Renal cortical epithelial cell (primary cell): ENCODE measurements around the gene NRXN2. TPM values are rescaled to one million over a fixed set of nuclear protein-coding genes. Genes with fewer than 3 reads are reported as not detected.
"Not testable (repeated sequence)": the region's sequence is repeated elsewhere in the genome, so short reads cannot be mapped to it uniquely, and the experiment has no call there.

Experiments used
- DNase-seq: peaks from one replicate; pipeline ENCODE4 v3.0.0-alpha.2; 2011; ENCODE audit warnings: low read depth
- total RNA-seq: library from RNA; depleted of rRNA; stranded (reverse); fragments of >200 nt; gene quantifications from 2 replicates; pipeline ENCODE4 v1.2.3, GENCODE V29; 2014

Gene NRXN2
- total RNA-seq, 1 donor from 2014 or later: under 0.01 TPM

- DNase-seq: no peak
Measured at GRCh38 chr11:64721359-64721699, 1.7 kb downstream of the NRXN2 start.

DNA sequence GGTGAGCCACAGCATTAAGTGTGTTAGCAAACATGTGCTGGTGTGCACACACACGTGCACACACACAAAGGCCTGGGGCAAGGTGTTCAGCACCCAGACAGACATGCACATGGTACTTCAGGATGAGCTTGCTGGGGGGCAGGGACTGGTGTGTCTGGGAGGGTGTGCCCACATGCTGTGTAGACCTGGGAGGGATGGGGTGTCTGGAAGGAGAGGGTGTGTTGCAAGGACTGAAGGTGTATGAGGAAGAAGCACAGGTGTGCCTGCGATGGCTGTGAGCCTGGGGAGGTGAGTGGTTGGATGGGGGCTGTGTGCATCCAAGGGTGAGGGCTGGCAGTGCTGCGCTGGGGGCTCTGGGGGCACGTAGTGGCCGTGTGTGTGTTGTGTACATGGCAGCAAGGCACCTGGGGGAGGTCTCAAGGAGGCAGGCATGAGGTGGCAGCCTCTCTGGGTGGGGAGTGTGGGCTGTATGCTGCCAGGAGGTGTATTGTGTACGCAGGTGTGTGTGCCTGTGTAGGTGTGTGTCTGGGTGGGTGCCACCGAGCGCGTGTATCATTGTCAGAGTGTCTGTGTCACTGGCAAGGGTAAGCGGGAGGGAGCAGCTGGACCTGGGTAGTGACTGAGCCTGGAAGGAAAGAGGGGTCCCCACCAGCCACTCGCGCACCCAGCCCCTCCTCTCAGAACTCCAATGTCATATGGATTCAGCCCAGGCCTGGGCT, 2.2 kb downstream of the NRXN2 start:
- DNase-seq: no peak

DNA sequence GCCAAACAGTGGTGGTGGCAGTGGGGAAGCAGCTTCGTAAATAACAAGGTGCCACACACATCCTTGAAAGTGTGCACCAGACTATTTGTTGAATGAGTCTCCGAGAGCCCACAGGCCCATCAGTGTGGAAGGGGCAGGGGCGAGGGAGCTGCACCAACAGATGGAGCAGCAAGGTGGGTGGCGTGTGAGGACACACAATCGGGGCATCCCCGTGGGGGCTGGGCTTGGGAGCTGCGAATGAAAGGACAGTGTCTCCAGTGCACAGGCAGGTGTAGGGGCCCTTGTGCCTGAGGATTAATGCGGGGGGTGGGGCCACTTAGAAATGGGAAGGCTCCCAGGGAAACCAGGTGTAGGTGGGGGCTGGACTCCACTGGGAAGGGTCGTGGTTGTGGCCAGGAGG, 2.8 kb downstream of the NRXN2 start:
- DNase-seq: no peak

- DNase-seq: no peak
Measured at GRCh38 chr11:64719406-64719805, 3.6 kb downstream of the NRXN2 start.

DNA sequence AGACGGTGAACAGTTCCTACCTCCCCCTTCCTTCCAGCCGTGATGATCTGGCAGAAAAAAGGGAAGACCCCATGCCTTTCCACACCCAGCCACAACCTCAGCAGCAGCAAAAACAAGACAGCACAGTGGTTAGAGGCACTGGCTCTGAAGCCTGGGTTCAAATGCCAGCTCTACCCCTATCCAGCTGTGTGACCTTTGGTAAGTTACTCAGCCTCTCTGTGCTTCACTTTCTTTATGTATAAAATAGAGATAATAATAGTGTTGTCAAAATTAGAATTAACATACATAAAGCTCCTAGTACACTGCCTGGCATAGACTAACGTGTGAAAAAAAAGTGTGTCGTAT, 4.2 kb downstream of the NRXN2 start:
- no peak for DNase-seq

- DNase-seq: no peak
Measured at GRCh38 chr11:64718084-64718779, 4.8 kb downstream of the NRXN2 start.

DNA sequence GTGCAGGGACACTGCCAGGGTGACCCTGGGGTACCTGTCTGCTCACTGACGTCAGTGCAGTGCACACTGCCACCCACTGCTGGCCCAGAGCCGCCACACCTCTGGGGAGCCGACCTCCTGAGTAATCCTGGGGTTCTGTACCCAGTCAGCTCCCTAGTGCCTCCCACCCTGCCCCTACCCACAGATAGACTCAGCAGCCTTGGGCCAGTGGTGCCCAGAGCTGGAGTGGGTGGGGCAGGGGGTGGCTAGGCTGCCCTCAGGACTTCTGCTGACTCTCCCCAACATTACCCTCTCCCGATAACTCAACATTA, 5.8 kb downstream of the NRXN2 start:
- no peak for DNase-seq

DNA sequence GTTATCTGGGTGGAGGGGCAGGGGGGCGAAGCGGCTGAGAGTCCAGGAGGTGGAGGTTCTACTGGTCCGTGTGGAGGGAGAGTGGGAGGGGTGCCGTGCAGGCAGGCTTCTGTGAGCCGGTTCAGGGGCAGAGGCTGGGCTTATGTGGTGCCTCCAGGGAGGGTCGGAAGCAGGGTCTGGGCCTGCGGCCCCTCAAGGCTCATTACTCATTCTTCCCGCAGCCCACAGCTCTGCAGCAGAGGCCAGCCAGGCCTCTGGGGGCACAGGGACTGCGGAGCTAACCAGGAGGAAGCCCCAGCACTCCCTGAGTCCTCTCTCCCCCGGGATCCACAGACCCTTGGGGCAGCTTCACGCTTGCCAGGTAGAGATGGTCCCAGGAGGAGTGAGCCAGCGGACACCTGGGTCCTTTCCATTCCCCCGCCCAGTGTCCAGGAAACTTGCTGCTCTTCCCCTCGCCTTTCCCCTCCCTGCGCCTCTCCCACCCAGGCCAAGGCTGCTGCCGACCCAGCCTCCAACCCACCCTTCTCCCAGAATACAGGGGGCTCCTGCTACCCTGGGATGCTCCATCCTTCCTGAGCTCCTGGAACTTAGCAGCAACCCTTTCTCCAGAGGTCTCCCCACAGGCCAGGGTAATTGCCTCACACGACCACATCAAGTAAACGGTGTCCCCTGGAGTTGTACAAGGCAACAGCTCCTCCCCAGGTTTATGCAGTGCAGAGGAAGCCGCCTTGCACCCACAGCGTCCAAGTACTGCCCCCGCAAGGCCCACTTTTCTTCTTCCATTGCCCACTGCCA, 6.3 kb downstream of the NRXN2 start:
- DNase-seq: no peak

GRCh38 chr11:64715756-64716472, 7.1 kb downstream of the NRXN2 start:
- no peak for DNase-seq

- no peak for DNase-seq
Measured at GRCh38 chr11:64715110-64715509, 7.9 kb downstream of the NRXN2 start.

- no peak for DNase-seq
Measured at GRCh38 chr11:64714666-64715065, 8.3 kb downstream of the NRXN2 start.

- no peak for DNase-seq
Measured at GRCh38 chr11:64713781-64714363, 9.1 kb downstream of the NRXN2 start.

GRCh38 chr11:64713016-64713707, 9.8 kb downstream of the NRXN2 start:
- no peak for DNase-seq

- no peak for DNase-seq
Measured at GRCh38 chr11:64712430-64713015, 10.5 kb downstream of the NRXN2 start.

GRCh38 chr11:64711956-64712362, 11.0 kb downstream of the NRXN2 start:
- no peak for DNase-seq

- DNase-seq: no peak
Measured at GRCh38 chr11:64711138-64711955, 11.7 kb downstream of the NRXN2 start.

- DNase-seq: no peak
Measured at GRCh38 chr11:64710418-64711137, 12.4 kb downstream of the NRXN2 start.

DNA sequence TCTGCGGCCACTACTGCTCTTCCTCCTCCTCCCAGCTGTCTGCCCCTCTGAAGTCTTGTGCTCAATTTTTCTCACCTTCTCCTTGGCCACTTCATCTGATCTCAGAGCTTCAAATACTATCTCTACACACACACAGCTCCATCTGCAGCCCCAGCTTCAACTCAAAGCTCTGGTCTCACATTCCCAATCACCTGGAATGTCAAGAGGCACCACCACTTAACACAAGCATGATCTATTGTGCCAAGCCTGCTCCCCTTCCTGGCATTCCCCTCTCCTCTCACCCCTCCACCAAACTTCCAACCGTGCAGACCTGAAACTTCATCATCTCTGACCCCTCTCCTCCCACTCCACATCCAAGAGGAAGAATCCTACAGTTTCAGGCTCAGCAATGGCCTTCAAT, 17.5 kb downstream of the NRXN2 start:
- no peak for DNase-seq

- DNase-seq: no peak
Measured at GRCh38 chr11:64703048-64703447, 19.9 kb downstream of the NRXN2 start.

DNA sequence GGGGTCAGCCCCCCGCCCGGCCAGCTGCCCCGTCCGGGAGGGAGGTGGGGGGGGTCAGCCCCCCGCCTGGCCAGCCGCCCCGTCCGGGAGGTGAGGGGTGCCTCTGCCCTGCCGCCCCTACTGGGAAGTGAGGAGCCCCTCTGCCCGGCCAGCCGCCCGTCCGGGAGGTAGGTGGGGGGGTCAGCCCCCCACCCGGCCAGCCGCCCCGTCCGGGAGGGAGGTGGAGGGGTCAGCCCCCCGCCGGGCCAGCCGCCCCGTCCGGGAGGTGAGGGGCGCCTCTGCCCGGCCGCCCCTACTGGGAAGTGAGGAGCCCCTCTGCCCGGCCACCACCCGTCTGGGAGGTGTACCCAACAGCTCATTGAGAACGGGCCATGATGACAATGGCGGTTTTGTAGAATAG, 21.0 kb downstream of the NRXN2 start:
- not testable (repeated sequence) for DNase-seq
